Measurements from ENCODE around the gene MCOLN2.

DNA sequence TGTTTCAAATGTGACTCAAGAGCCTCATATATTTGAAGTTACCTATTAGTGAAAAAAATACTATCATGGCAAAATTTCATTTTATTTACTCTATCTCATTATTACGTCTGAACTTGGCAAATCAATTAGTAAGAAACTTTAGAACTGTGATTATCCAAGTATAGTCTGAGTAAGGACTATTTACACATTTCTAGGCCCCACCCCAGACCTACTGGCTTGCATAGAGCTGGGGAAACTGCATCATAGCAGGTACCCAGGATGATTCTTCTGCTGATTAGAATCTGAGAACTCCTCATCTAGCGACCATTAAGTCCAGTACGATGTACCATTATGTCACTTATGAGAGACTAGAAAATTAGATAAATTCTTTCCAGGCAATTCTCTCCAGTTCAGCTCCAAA, 31.2 kb upstream of the MCOLN2 start:
- TF ChIP-seq, protein P1, sequence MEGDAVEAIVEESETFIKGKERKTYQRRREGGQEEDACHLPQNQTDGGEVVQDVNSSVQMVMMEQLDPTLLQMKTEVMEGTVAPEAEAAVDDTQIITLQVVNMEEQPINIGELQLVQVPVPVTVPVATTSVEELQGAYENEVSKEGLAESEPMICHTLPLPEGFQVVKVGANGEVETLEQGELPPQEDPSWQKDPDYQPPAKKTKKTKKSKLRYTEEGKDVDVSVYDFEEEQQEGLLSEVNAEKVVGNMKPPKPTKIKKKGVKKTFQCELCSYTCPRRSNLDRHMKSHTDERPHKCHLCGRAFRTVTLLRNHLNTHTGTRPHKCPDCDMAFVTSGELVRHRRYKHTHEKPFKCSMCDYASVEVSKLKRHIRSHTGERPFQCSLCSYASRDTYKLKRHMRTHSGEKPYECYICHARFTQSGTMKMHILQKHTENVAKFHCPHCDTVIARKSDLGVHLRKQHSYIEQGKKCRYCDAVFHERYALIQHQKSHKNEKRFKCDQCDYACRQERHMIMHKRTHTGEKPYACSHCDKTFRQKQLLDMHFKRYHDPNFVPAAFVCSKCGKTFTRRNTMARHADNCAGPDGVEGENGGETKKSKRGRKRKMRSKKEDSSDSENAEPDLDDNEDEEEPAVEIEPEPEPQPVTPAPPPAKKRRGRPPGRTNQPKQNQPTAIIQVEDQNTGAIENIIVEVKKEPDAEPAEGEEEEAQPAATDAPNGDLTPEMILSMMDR (conservative IDR thresholded peaks at IDR 0.05; ENCODE audit: low read depth, low read length), result no peak
- no peak for TF ChIP-seq SMC3 (IDR thresholded peaks at IDR 0.05; ENCODE audit: low read depth, low read length)
- no peak for TF ChIP-seq MAFK (IDR thresholded peaks at IDR 0.05; ENCODE audit: low read depth, low read length)
- no peak for TF ChIP-seq FOS (IDR thresholded peaks at IDR 0.05; ENCODE audit: low read depth, low read length)
- no peak for TF ChIP-seq POLR2A (IDR thresholded peaks at IDR 0.05; ENCODE audit: low read depth, low read length)
- TF ChIP-seq CEBPB (IDR thresholded peaks at IDR 0.05; ENCODE audit: low read depth, low read length), result no peak
- TF ChIP-seq RAD21 (IDR thresholded peaks at IDR 0.05; ENCODE audit: low read length), result no peak
- no peak for TF ChIP-seq BHLHE40 (IDR thresholded peaks at IDR 0.05; ENCODE audit: low read depth, low read length)
- no peak for TF ChIP-seq CHD1 (IDR thresholded peaks at IDR 0.05; ENCODE audit: low read depth, low read length)
- no peak for TF ChIP-seq RFX5 (IDR thresholded peaks at IDR 0.05; ENCODE audit: low read depth, low read length)
- TF ChIP-seq MXI1 (IDR thresholded peaks at IDR 0.05; ENCODE audit: borderline replicate concordance, low read depth, low read length), result no peak
- TF ChIP-seq, protein P2, sequence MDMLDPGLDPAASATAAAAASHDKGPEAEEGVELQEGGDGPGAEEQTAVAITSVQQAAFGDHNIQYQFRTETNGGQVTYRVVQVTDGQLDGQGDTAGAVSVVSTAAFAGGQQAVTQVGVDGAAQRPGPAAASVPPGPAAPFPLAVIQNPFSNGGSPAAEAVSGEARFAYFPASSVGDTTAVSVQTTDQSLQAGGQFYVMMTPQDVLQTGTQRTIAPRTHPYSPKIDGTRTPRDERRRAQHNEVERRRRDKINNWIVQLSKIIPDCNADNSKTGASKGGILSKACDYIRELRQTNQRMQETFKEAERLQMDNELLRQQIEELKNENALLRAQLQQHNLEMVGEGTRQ (IDR thresholded peaks at IDR 0.05; ENCODE audit: low read depth, low read length), result no peak

All from IMR-90 (cell line).